ENCODE results near the gene SLC12A4. TPM values are rescaled to one million over a fixed set of nuclear protein-coding genes. Genes with fewer than 3 reads are reported as not detected.
"Not testable (repeated sequence)": the region's sequence is repeated elsewhere in the genome, so short reads cannot be mapped to it uniquely, and the experiment has no call there.

SLC12A4 gene
- total RNA-seq, 6 donors from 2014 or later, result 54.6 to 276 (median 98.3) TPM

- TF ChIP-seq POLR2A (IDR thresholded peaks at IDR 0.05) (peak in 2 of 4 donors; percentile 37 to 77), POLR2AphosphoS5 (IDR thresholded peaks at IDR 0.05) (peak; percentile 40 to 60), EP300 (IDR thresholded peaks at IDR 0.05) (peak in 1 of 4 donors; percentile 26)
- Histone ChIP-seq H3K4me3 (peak within 1 kb of the TSS in 3 of 4 donors; percentile 16 to 39 (median 35)), H3K27ac (peak within 1 kb of the TSS; percentile 84 to 91 (median 85)), H3K4me1 (peaks cover 20 to 37% (median 31%) of the 10 kb centered on the region in 4 donors)
- 62 to 65% methylated on average over 18 of the region's 18 CpGs for WGBS, 2 donors
- DNase-seq (peak in 1 of 2 donors; percentile 78), ATAC-seq (ENCODE audit: low FRiP score in 2 of 2) (peak; percentile 79 to 86)
- H3K9me3 ChIP-seq, H3K27me3 ChIP-seq, H3K36me3 ChIP-seq: not testable (repeated sequence)
These were observed 30.6 kb upstream of the SLC12A4 start, which contains the start of gene DPEP2 for GRCh38 chr16:67998779-67999688. Gene DPEP2, minus strand, starts transcription at chr16:67999484. Its CDS starts 6,272 bp downstream, at chr16:67993212.

- Histone ChIP-seq H3K4me1 (peaks cover 27 to 45% (median 38%) of the 10 kb centered on the region in 4 donors), H3K4me3 (peak overlapping the region in 3 of 4 donors; percentile 16 to 39 (median 35)), H3K27ac (peak overlapping the region; percentile 84 to 91 (median 85))
- DNase-seq, result peak in 1 of 2 donors; percentile 77
- not testable (repeated sequence) for ATAC-seq (ENCODE audit: low FRiP score in 2 of 2); H3K9me3 ChIP-seq; H3K36me3 ChIP-seq; H3K27me3 ChIP-seq
- 92 to 100% methylated on average over 1 to 21 of the region's 36 CpGs for WGBS, 2 donors
These were observed 29.9 kb upstream of the SLC12A4 start for GRCh38 chr16:67998231-67998778.

- 98 to 99% methylated on average over 5 of the region's 5 CpGs for WGBS, 2 donors
- peak overlapping the region in 1 of 4 donors; percentile 91 for H3K27ac ChIP-seq
- no peaks in the 10 kb centered on the region for H3K36me3 ChIP-seq
- no peak overlapping the region for H3K4me3 ChIP-seq
- peaks cover 33 to 52% (median 43%) of the 10 kb centered on the region in 4 donors for H3K4me1 ChIP-seq
- DNase-seq (no peak), ATAC-seq (ENCODE audit: low FRiP score in 2 of 2) (no peak)
- no peak for TF ChIP-seq CTCF (IDR thresholded peaks at IDR 0.05)
- no peak for TF ChIP-seq EP300 (IDR thresholded peaks at IDR 0.05)
- no peak for TF ChIP-seq POLR2AphosphoS5 (IDR thresholded peaks at IDR 0.05)
- TF ChIP-seq POLR2A (IDR thresholded peaks at IDR 0.05), result no peak
- H3K9me3 ChIP-seq, result no peaks in the 10 kb centered on the region
- no peaks in the 10 kb centered on the region for H3K27me3 ChIP-seq
These were observed 28.2 kb upstream of the SLC12A4 start for GRCh38 chr16:67996666-67997065.

GRCh38 chr16:67995423-67995822 is 27.0 kb upstream of the SLC12A4 start:
- Histone ChIP-seq H3K27me3 (no peaks in the 10 kb centered on the region), H3K27ac (peak overlapping the region; percentile 4 to 91 (median 42)), H3K4me1 (peaks cover 27 to 42% (median 35%) of the 10 kb centered on the region in 4 donors), H3K4me3 (no peak overlapping the region), H3K36me3 (no peaks in the 10 kb centered on the region), H3K9me3 (no peaks in the 10 kb centered on the region)
- ATAC-seq (ENCODE audit: low FRiP score in 2 of 2) (no peak), DNase-seq (peak in 1 of 2 donors; percentile 36)
- no peak for TF ChIP-seq CTCF (IDR thresholded peaks at IDR 0.05)
- TF ChIP-seq EP300 (IDR thresholded peaks at IDR 0.05), result no peak
- no peak for TF ChIP-seq POLR2A (IDR thresholded peaks at IDR 0.05)
- TF ChIP-seq POLR2AphosphoS5 (IDR thresholded peaks at IDR 0.05), result no peak
- 64% methylated on average over 5 of the region's 5 CpGs for WGBS, 2 donors

GRCh38 chr16:67994040-67994408 is 25.6 kb upstream of the SLC12A4 start:
- H3K9me3 ChIP-seq, H3K36me3 ChIP-seq, H3K27me3 ChIP-seq, DNase-seq: not testable (repeated sequence)
- Histone ChIP-seq H3K4me1 (peaks cover 14 to 34% (median 25%) of the 10 kb centered on the region in 4 donors), H3K27ac (peak overlapping the region; percentile 82 to 91 (median 86)), H3K4me3 (peak overlapping the region in 2 of 4 donors; percentile 30 to 36)
- peak; percentile 1 to 26 for ATAC-seq (ENCODE audit: low FRiP score in 2 of 2)
- WGBS, 2 donors, result 40% methylated on average over 4 of the region's 6 CpGs; no CpG with 5 or more reads in 1 of the 2 donors
